ENCODE measurements around the gene MAML3.

MAML3 gene

DNA sequence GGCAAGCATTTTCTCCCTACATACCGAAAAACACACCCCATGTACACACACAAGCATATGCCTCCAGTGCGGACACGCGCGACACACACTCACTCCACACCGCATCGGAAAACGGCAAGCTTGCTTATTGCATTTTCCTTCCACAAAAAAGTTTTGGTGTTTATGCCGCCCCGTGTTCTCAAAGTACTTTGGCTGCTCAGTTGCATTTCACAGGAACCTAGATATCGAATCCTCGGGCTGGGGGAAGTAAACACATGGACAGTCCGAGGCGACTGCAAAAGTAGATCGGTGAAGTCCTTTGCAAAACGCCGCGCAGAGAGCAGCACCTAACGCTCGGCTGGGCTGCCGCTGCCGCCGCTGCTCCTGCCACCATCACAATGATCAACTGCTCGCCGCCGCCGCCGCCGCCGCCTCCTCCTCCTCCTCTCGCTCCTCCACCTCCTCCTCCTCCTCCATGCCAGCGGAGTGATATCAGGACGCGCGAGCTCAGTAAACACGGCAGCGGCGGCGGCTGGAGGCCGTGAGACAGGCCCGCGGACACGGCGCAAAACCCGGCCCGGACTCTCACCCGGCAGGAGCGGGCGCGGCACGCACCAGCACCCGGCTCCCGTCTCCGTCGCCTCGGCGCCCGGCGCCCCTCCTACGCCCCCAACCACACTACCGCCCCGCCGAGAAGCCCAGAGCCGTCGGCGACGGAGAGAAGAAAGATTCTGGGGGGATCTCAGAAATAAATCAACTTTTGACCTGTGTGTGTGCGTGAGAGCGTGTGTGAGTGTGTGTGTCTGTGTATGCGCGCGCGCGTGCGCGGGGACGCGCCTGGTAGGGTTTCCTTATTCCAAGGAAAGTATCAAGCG is at the start of gene MAML3:
Gene MAML3 (minus strand): TSS at position 467 of the 854 bp plus-strand sequence. CDS start 857 bp downstream, outside the sequence.
- DNase-seq (ENCODE audit: low read depth in 2 of 2), result peak; percentile 97 to 99
- TF ChIP-seq, protein P1, sequence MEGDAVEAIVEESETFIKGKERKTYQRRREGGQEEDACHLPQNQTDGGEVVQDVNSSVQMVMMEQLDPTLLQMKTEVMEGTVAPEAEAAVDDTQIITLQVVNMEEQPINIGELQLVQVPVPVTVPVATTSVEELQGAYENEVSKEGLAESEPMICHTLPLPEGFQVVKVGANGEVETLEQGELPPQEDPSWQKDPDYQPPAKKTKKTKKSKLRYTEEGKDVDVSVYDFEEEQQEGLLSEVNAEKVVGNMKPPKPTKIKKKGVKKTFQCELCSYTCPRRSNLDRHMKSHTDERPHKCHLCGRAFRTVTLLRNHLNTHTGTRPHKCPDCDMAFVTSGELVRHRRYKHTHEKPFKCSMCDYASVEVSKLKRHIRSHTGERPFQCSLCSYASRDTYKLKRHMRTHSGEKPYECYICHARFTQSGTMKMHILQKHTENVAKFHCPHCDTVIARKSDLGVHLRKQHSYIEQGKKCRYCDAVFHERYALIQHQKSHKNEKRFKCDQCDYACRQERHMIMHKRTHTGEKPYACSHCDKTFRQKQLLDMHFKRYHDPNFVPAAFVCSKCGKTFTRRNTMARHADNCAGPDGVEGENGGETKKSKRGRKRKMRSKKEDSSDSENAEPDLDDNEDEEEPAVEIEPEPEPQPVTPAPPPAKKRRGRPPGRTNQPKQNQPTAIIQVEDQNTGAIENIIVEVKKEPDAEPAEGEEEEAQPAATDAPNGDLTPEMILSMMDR (IDR thresholded peaks at IDR 0.05; ENCODE audit: low read depth, low read length), result no peak

DNA sequence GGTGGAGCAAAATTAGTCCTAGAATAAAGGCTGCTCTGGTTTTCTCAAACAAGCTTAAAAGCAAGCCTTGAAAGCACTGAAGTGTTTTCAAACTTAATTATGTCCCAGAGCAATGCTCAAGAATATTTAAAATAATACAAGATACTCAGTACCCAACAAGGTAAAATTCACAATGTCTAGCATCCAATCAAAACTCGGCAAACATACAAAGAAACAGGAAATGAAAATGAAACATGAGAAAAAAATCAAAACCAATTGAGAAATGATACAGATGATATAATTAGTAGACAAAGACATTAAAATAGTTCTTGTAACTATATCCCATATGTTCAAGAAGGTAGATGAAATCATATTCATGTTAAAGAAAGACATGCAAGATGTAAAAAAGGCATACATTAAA is 45.0 kb upstream of the MAML3 start:
- DNase-seq (ENCODE audit: low read depth in 2 of 2), result no peak
- H3K4me3 ChIP-seq (replicated peaks in 1 of 2; ENCODE audit: low read depth in 2 of 2, low read length in 2 of 2), result no peak overlapping the region
- TF ChIP-seq, protein P1 (IDR thresholded peaks at IDR 0.05; ENCODE audit: low read depth, low read length), result no peak

More for the DNA sequence above, at the start of gene MAML3:
- H3K4me3 ChIP-seq (replicated peaks in 1 of 2; ENCODE audit: low read depth in 2 of 2, low read length in 2 of 2), result peak within 1 kb of the TSS; percentile 77 to 91

DNA sequence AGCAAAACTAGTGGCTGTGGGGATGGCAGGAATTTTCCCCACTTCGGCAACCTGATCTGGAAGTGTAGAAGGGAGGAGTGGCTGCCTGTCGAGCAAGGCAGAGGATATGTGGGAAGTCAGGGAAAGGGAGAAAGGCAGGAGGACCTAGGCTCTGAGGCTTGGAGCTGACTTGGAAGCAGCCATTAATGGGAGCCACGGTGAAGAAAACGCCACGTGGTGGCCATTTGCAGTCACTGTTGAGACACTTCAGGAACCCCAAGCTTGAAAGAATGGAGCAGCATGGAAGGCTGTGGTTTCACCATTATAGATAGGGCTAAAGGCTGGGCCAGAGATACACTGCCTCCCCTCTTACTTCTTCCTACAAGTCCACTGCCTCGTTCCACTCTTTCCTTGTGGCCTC is 41.8 kb upstream of the MAML3 start:
- TF ChIP-seq, protein P1 (IDR thresholded peaks at IDR 0.05; ENCODE audit: low read depth, low read length), result no peak
- no peak for DNase-seq (ENCODE audit: low read depth in 2 of 2)
- H3K4me3 ChIP-seq (replicated peaks in 1 of 2; ENCODE audit: low read depth in 2 of 2, low read length in 2 of 2), result no peak overlapping the region

DNA sequence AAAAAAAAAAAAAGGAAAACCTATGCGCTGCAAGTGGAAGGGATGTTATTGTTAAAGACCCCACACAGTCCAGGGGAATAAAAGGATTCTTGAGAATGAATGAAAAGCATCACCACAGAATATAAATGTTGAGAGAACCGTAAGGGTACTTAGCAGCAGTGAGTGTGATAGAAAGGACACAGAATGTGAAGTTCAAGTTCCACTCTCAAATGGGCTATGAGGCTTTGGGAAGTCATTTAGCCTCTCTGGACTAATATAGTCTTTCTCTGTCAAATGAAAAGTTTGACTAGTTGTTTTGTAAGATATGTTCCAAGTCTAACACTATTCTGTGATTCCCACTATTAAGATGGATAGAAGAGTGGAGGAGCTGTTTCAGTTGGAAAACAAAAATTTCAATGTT is 35.8 kb upstream of the MAML3 start:
- TF ChIP-seq, protein P1 (IDR thresholded peaks at IDR 0.05; ENCODE audit: low read depth, low read length), result no peak
- no peak overlapping the region for H3K4me3 ChIP-seq (replicated peaks in 1 of 2; ENCODE audit: low read depth in 2 of 2, low read length in 2 of 2)
- DNase-seq (ENCODE audit: low read depth in 2 of 2), result no peak

DNA sequence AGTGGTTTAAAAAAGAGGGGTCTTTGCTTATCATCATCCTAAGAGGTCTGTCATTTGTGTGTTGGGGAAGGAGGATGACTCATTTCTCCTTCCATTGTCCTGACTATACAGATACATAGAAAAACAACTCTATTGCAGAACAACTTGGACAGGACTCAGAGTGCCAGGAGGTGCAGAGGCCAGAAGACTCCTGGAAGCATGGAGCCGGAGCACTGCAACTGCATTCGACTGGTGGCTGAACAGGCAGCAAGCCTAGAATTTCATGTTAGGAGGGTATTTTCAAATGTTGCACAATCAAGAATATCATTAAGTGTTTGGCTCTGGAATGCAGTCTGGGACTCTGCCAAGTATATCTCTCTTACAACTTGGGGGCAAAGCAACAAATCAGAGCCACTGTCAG is 35.0 kb upstream of the MAML3 start:
- DNase-seq (ENCODE audit: low read depth in 2 of 2), result peak; percentile 78 to 98
- H3K4me3 ChIP-seq (replicated peaks in 1 of 2; ENCODE audit: low read depth in 2 of 2, low read length in 2 of 2), result no peak overlapping the region
- TF ChIP-seq, protein P1 (IDR thresholded peaks at IDR 0.05; ENCODE audit: low read depth, low read length), result no peak

DNA sequence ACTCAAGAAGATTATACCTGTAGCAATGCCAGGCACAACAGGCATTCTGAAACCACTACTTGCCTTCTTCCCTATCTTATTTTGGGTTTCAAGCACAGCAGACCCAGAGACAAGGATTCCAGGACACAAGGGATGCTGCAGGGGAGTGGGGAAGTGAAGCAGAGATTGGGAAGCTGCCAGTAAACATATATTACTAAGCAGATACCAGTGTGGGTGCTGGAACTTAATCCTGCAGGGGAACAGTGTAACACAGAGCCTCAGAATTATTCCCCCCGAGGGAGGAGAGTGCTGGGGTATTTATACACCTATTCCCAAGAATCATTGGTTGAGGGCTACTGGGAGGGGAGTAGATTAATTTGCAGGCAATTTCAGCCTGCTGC is 33.3 kb upstream of the MAML3 start:
- DNase-seq (ENCODE audit: low read depth in 2 of 2), result no peak
- TF ChIP-seq, protein P1 (IDR thresholded peaks at IDR 0.05; ENCODE audit: low read depth, low read length), result no peak

More for the DNA sequence above, 33.3 kb upstream of the MAML3 start:
- H3K4me3 ChIP-seq (replicated peaks in 1 of 2; ENCODE audit: low read depth in 2 of 2, low read length in 2 of 2), result no peak overlapping the region
